Activated CD4-positive, alpha-beta memory T cell treated with anti-CD3 and anti-CD28 coated beads for 36 hours (primary cell): ENCODE results near the gene MRPS35. TPM values are rescaled to one million over a fixed set of nuclear protein-coding genes. Genes with fewer than 3 reads are reported as not detected.
"Not testable (repeated sequence)": the region's sequence is repeated elsewhere in the genome, so short reads cannot be mapped to it uniquely, and the experiment has no call there.

ENCODE experiments used
- CTCF ChIA-PET: fragments of 350-600 bp; sonication (Branson Sonifier 250); formaldehyde crosslinking; loops from one replicate; lab custom pipeline; 2021; ENCODE audit warnings: antibody characterized with exemption, inconsistent platforms; lab: Charles Lee
- POLR2A ChIA-PET: fragments of 350-600 bp; sonication (Branson Sonifier 250); formaldehyde crosslinking; loops from one replicate; lab custom pipeline; 2021; ENCODE audit warnings: antibody characterized with exemption; lab: Charles Lee
- DNase-seq: peaks from one replicate; pipeline ENCODE4 v3.0.0-alpha.2; 2020
- H3K27ac Mint-ChIP-seq: one replicate; pipeline ENCODE4 v1.8.0; 2021; ENCODE audit warnings: mixed read lengths
- H3K27me3 Mint-ChIP-seq: one replicate; pipeline ENCODE4 v1.8.0; 2021; ENCODE audit warnings: mixed read lengths
- H3K36me3 Mint-ChIP-seq: one replicate; pipeline ENCODE4 v1.8.0; 2021; ENCODE audit warnings: mixed read lengths
- H3K4me1 Mint-ChIP-seq: one replicate; pipeline ENCODE4 v1.8.0; 2021; ENCODE audit warnings: low read depth, mixed read lengths
- H3K4me3 Mint-ChIP-seq: one replicate; pipeline ENCODE4 v1.8.0; 2021; ENCODE audit warnings: mild to moderate bottlenecking, mixed read lengths
- H3K9me3 Mint-ChIP-seq: one replicate; pipeline ENCODE4 v1.8.0; 2021; ENCODE audit warnings: mixed read lengths
- intact Hi-C: fragments of 100-400 bp; cut with micrococcal nuclease; formaldehyde crosslinking; loops from one replicate; pipeline ENCODE4 v1.15.1; 2023
- total RNA-seq, 2 experiments: library from RNA; stranded (reverse); gene quantifications; one replicate each; pipeline ENCODE4 v1.2.3, GENCODE V29; 2021

The MRPS35 gene
- total RNA-seq, 2 experiments from 2014 or later, result 49.2 to 50.2 TPM

DNA sequence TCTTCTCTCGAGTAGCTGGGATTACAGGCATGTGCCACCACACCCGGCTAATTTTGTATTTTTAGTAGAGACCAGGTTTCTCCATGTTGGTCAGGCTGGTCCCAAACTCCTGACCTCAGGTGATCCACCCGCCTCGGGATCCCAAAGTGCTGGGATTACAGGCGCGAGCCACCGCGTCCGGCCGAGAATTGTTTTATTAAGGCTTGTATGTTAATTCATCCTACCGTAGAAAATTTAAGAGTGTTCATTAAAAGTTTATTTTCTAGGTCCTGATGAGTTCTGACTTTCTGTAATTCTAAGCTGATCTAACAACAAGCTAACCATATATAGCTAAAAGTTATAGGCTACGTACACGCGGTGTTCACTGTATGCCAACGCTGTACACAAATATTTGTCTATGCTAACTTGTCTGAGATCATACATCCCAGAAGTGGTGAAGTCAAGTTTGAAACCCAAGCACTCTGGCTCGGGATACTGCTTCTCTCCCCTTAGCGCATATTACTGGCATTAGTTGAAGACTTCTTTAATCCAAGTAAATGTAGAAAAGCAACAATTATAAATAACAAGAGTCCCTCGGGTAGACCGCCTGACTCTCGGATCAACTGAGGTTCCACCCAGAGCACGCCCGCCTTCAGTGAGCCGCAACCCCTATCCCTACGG is 570 bp upstream of the MRPS35 start:
- DNase-seq, result no peak
- H3K4me1 Mint-ChIP-seq, result peaks cover 17% of the 10 kb centered on the region
- POLR2A ChIA-PET, result no interaction called here
- H3K9me3 Mint-ChIP-seq, result no peaks in the 10 kb centered on the region
- peak overlapping the region; percentile 90 for H3K27ac Mint-ChIP-seq
- intact Hi-C loops, result loop anchor here (1.0 to 5.0 kb wide), 6 partner anchors 72 to 481 kb away; partner anchors contain the start of genes CCDC91, KLHL42, MANSC4 and PPFIBP1
- H3K36me3 Mint-ChIP-seq, result peaks cover 4% of the 10 kb centered on the region
- CTCF ChIA-PET, result interaction anchor here (0.6 to 2.8 kb wide), 4 partner anchors 58 to 474 kb away, joined by 3 to 9 read pairs (median 4); no protein-coding TSS in a partner anchor
- peaks cover 3% of the 10 kb centered on the region for H3K27me3 Mint-ChIP-seq
- H3K4me3 Mint-ChIP-seq, result peak overlapping the region; percentile 93

DNA sequence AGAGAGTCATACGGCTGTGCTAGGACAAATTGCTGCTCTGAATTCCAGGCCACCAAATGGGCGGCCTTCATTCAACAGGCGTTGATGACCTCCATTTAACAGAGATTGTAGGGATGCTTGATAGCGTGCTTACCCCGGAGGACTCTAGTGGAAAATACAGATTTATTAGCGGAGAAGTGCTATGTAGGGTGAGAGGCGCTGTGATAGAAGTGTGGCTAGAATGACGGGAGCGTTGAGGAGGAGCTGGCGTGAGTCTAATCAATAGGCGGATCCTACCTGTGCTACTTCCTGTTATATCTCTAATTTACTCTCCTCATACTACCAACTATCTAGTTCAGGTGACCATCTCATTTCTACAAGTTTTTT is 668 bp downstream of the MRPS35 start:
- intact Hi-C loops, result loop anchor here (2.0 to 5.0 kb wide), 3 partner anchors 71 to 480 kb away; partner anchors contain the start of genes CCDC91, KLHL42 and MANSC4
- POLR2A ChIA-PET, result no interaction called here
- Mint-ChIP-seq H3K27me3 (peaks cover 3% of the 10 kb centered on the region), H3K27ac (peak overlapping the region; percentile 90), H3K36me3 (peaks cover 7% of the 10 kb centered on the region), H3K9me3 (no peaks in the 10 kb centered on the region), H3K4me1 (peaks cover 17% of the 10 kb centered on the region), H3K4me3 (peak overlapping the region; percentile 93)
- DNase-seq, result peak; percentile 41
- CTCF ChIA-PET, result interaction anchor here (1.0 to 2.8 kb wide), 2 partner anchors 110 to 230 kb away, joined by 3 to 9 read pairs; no protein-coding TSS in a partner anchor

DNA sequence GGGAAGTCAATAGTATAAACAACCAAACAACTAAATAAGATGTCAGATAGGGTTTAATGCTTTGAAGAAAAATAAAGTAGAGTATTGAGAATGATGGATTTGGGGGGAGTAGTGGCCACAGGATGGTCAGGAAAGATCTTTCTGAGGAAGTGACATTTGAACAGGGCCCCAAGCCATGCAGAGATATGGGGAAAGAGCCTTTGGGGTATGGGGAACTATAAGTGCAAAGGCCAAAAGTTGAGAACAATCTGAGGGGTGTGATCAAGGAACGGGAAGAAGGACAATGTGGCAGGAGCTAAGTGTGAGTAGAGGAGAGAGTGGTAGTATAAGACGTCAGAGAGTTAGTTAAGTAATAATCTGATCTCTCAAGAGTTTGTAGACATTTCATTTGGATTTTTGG is 1.3 kb downstream of the MRPS35 start:
- Mint-ChIP-seq H3K9me3 (no peaks in the 10 kb centered on the region), H3K4me3 (peak overlapping the region; percentile 39), H3K27me3 (peaks cover 3% of the 10 kb centered on the region), H3K4me1 (peaks cover 17% of the 10 kb centered on the region), H3K36me3 (peaks cover 9% of the 10 kb centered on the region), H3K27ac (no peak overlapping the region)
- intact Hi-C loops, result loop anchor here (2.0 to 5.0 kb wide), 3 partner anchors 70 to 479 kb away; partner anchors contain the start of genes CCDC91, KLHL42 and MANSC4
- no peak for DNase-seq
- CTCF ChIA-PET, result interaction anchor here (2.8 kb wide), 1 partner anchor 109 kb away, joined by 9 read pairs; no protein-coding TSS in a partner anchor
- POLR2A ChIA-PET, result no interaction called here

DNA sequence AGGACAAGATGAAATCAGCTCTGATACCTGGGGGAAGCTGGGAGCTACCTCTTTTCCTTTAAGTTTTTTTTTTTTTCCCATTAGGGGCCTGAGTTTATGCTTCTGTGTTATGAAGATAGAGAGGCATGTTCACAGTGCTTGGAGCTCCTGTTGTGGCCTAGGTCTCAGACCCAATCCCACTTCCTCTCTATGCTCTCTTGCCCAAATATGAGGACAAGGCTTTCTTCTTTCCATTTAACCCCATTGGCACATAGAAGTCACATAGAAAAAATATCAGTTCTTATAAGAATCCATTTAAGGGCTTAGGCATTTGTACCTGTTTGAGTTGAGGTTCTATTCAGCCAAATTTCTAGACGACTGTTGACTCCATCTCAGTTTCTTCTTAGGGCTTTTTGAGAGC is 12.6 kb downstream of the MRPS35 start:
- H3K9me3 Mint-ChIP-seq, result no peaks in the 10 kb centered on the region
- ChIA-PET POLR2A (no interaction called here), CTCF (interaction anchor here (0.6 kb wide), 1 partner anchor 99 kb away, joined by 3 read pairs; no protein-coding TSS in a partner anchor)
- H3K27ac Mint-ChIP-seq, result no peak overlapping the region
- DNase-seq, result no peak
- H3K27me3 Mint-ChIP-seq, result no peaks in the 10 kb centered on the region
- peaks cover 15% of the 10 kb centered on the region for H3K36me3 Mint-ChIP-seq
- intact Hi-C loops, result no loop called here
- H3K4me3 Mint-ChIP-seq, result no peak overlapping the region
- peaks cover 4% of the 10 kb centered on the region for H3K4me1 Mint-ChIP-seq

DNA sequence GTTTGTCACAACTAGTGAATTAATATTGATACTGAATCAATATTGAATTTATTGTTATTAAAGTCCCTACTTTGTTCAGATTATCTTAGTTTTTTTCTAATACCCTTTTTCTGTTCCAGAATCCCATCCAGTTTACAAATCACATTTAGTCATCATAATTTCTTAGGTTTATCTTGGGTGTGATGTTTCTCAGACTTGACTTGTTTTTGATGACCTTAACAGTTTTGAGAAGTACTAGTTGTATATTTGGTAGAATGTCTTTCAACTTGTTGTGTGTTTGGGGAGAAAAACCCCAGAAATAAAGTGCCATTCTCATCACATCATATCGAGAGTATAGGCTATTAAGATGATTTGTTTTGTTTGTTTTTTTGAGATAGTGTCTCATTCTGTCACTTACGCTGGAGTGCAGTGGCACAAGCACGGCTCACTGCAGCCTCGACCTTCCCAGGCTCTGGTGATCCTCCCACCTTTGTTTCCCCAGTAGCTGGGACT is 19.5 kb downstream of the MRPS35 start:
- H3K27ac Mint-ChIP-seq, result no peak overlapping the region
- intact Hi-C loops, result loop anchor here (5.0 to 10.0 kb wide), 2 partner anchors 822 to 1265 kb away; no protein-coding TSS in a partner anchor
- POLR2A ChIA-PET, result no interaction called here
- H3K27me3 Mint-ChIP-seq, result no peaks in the 10 kb centered on the region
- no peaks in the 10 kb centered on the region for H3K4me1 Mint-ChIP-seq
- CTCF ChIA-PET, result no interaction called here
- no peak for DNase-seq
- no peaks in the 10 kb centered on the region for H3K9me3 Mint-ChIP-seq
- peaks cover 17% of the 10 kb centered on the region for H3K36me3 Mint-ChIP-seq
- no peak overlapping the region for H3K4me3 Mint-ChIP-seq

DNA sequence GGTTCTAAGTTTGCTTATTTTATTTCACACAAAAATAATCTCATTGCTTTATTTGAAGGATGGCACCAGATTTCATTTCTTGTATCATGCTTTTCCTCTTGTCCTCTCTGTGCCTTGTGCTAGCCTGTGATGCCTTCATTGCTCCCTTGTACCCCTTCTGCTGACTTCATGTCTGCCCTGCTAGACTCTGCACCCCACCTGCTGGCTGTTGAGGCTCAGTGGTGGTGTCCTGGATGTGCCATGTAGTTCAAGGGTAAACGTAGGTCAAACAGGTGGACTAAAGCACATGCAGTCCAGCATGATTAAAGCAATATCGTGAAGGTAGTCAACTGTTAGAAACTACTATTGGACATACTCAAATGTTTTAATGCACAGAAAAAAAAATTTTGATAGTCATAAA is 21.6 kb downstream of the MRPS35 start:
- intact Hi-C loops, result loop anchor here (5.0 to 10.0 kb wide), 2 partner anchors 820 to 1263 kb away; no protein-coding TSS in a partner anchor
- ChIA-PET CTCF (interaction anchor here (0.6 to 9.5 kb wide), 24 partner anchors 8 to 1141 kb away, joined by 3 to 102 read pairs (median 4); partner anchors contain the start of genes KLHL42 and MANSC4), POLR2A (interaction anchor here (1.0 kb wide), 1 partner anchor 47 kb away, joined by 4 read pairs; the partner anchor contains the start of genes KLHL42 and MANSC4)
- no peaks in the 10 kb centered on the region for H3K27me3 Mint-ChIP-seq
- H3K9me3 Mint-ChIP-seq, result no peaks in the 10 kb centered on the region
- no peak overlapping the region for H3K27ac Mint-ChIP-seq
- DNase-seq, result no peak
- H3K36me3 Mint-ChIP-seq, result peaks cover 20% of the 10 kb centered on the region
- no peaks in the 10 kb centered on the region for H3K4me1 Mint-ChIP-seq
- H3K4me3 Mint-ChIP-seq, result no peak overlapping the region

DNA sequence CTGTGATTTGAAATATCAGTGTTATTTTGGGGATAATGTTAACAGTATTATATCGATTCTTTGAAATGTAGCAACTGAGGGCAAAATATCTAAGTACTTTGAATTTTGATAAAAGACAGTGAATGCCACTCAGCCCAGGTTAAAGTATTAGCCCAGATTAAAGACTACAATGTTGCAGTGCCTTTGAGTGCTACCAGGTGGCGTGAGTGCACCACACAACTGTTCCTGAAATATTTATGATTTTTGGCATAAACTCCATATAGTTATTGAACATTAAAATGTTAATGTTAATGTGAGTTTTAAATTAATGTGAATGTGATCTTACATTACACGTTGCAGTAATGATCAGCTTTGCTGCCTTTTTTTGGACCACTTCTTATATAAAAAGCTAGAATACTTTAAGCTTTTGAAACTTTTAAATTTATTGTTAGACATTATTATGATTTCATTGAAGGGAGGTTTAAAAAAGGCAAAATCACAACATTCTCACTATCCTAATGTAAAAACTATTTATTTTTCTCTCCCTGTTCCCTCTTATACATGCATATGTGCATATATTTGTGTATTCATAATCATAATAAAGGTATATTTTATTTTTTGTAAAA is 22.5 kb downstream of the MRPS35 start:
- Mint-ChIP-seq H3K27ac (no peak overlapping the region), H3K4me1 (no peaks in the 10 kb centered on the region), H3K4me3 (no peak overlapping the region), H3K9me3 (no peaks in the 10 kb centered on the region), H3K27me3 (no peaks in the 10 kb centered on the region), H3K36me3 (peaks cover 23% of the 10 kb centered on the region)
- ChIA-PET POLR2A (interaction anchor here (1.0 kb wide), 1 partner anchor 46 kb away, joined by 4 read pairs; the partner anchor contains the start of genes KLHL42 and MANSC4), CTCF (interaction anchor here (0.6 to 9.5 kb wide), 25 partner anchors 9 to 1140 kb away, joined by 3 to 102 read pairs (median 4); partner anchors contain the start of genes KLHL42 and MANSC4)
- peak; percentile 46 for DNase-seq
- intact Hi-C loops, result loop anchor here (1.0 to 10.0 kb wide), 4 partner anchors 88 to 1262 kb away; no protein-coding TSS in a partner anchor

DNA sequence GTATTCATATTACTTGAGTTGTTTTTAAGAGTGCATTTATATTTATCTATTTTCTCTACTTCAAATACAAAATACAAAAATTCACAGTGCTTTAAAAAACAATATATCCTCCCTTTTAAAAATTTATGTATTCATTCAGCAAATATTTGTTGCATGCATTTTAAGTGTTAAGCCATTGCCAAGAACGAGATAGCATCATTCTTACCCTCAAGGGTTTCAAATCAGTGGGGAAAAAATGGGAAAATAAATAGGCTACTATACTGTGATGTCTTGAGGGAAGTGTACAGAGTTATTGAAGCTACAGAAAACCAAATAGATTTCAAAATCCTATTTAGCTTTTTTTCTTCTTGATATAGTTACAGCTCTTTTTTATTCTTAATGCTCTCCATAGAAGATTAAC is 23.2 kb downstream of the MRPS35 start:
- Mint-ChIP-seq H3K9me3 (no peaks in the 10 kb centered on the region), H3K36me3 (peaks cover 23% of the 10 kb centered on the region), H3K27ac (no peak overlapping the region), H3K4me1 (peaks cover under 1% of the 10 kb centered on the region), H3K4me3 (no peak overlapping the region), H3K27me3 (no peaks in the 10 kb centered on the region)
- intact Hi-C loops, result loop anchor here (1.0 to 10.0 kb wide), 4 partner anchors 88 to 1261 kb away; no protein-coding TSS in a partner anchor
- no peak for DNase-seq
- POLR2A ChIA-PET, result no interaction called here
- CTCF ChIA-PET, result interaction anchor here (0.9 to 9.5 kb wide), 16 partner anchors 13 to 1140 kb away, joined by 3 to 102 read pairs (median 5); partner anchors contain the start of genes KLHL42 and MANSC4

DNA sequence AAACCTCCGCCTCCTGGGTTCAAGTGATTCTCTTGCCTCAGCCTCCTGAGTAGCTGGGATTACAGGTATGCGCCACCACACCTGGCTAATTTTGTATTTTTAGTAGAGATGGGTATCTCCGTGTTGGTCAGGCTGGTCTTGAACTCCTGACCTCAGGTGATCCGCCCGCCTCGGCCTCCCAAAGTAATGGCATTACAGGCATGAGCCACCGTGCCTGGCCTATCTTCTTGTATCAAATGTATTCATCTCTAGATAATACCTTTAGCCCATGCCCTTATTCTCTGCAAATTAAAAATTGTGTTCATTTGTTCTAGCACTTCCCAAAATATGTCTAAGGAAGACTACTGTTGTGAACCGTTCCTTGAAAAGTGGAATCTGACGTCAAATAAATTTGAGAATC is 23.7 kb downstream of the MRPS35 start:
- H3K4me3 Mint-ChIP-seq, H3K27me3 Mint-ChIP-seq, DNase-seq, H3K9me3 Mint-ChIP-seq, H3K4me1 Mint-ChIP-seq, POLR2A ChIA-PET, H3K27ac Mint-ChIP-seq: not testable (repeated sequence)
- CTCF ChIA-PET, result interaction anchor here (1.0 to 9.5 kb wide), 6 partner anchors 60 to 1139 kb away, joined by 3 to 102 read pairs (median 12); no protein-coding TSS in a partner anchor
- intact Hi-C loops, result loop anchor here (5.0 to 10.0 kb wide), 2 partner anchors 818 to 1260 kb away; no protein-coding TSS in a partner anchor
- peaks cover 23% of the 10 kb centered on the region for H3K36me3 Mint-ChIP-seq

DNA sequence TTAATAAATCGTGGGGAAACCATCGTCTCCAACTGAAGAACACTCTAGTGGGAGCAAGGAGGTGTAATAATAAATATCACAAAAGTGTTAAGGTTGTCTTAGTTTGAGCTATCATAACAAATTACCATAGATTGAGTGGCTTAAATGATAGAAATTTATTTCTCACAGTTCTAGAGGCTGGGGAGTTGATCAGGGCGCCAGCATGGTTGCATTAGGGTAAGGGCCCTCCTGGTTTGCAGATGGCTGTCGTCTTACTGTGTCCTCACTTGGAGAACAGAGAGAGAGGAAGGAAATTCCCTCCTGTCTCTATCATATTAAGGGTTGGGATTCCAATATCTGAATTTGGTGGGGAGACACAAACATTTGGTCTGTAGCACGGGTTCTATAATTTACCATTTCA is 33.0 kb downstream of the MRPS35 start:
- ChIA-PET CTCF (interaction anchor here (1.7 kb wide), 1 partner anchor 78 kb away, joined by 4 read pairs; no protein-coding TSS in a partner anchor), POLR2A (no interaction called here)
- Mint-ChIP-seq H3K36me3 (peaks cover 29% of the 10 kb centered on the region), H3K9me3 (no peaks in the 10 kb centered on the region), H3K27ac (no peak overlapping the region), H3K4me3 (no peak overlapping the region), H3K4me1 (peaks cover 4% of the 10 kb centered on the region), H3K27me3 (no peaks in the 10 kb centered on the region)
- no peak for DNase-seq
- intact Hi-C loops, result no loop called here

DNA sequence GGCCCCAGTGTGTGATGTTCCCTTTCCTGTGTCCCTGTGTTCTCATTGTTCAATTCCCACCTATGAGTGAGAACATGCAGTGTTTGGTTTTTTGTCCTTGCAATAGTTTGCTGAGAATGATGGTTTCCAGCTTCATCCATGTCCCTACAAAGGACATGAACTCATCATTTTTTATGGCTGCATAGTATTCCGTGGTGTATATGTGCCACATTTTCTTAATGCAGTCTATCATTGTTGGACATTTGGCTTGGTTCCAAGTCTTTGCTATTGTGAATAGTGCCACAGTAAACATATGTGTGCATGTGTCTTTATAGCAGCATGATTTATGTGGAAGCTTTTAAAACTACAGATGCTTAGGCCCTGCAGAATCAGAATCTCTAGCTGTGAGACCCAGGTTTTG is 35.1 kb downstream of the MRPS35 start:
- intact Hi-C loops, result not testable (repeated sequence)

More for the DNA sequence above, 35.1 kb downstream of the MRPS35 start:
- H3K9me3 Mint-ChIP-seq, H3K4me3 Mint-ChIP-seq, H3K27ac Mint-ChIP-seq, DNase-seq, H3K27me3 Mint-ChIP-seq, CTCF ChIA-PET, POLR2A ChIA-PET, H3K4me1 Mint-ChIP-seq: not testable (repeated sequence)
- peaks cover 28% of the 10 kb centered on the region for H3K36me3 Mint-ChIP-seq
